HepG2 (cell line): Measurements from ENCODE around the gene FKBP5. TPM values are rescaled to one million over a fixed set of nuclear protein-coding genes. Genes with fewer than 3 reads are reported as not detected.

Experiments
- ATAC-seq: fragments of 200-7000 bp; cut with Tn5 transposase; 3 replicates; pipeline ENCODE4 v1.9.1; 2020; ENCODE audit warnings: mild to moderate bottlenecking, moderate library complexity
- BruUV-seq: library from RNA; stranded (reverse); fragments of 400-500 nt; replicated peaks from 2 replicates; lab custom pipeline; 2021; lab: Mats Ljungman, UMichigan
- CTCF ChIA-PET: fragments of 300-600 bp; formaldehyde crosslinking; extraction: SDS; loops from one replicate; lab custom pipeline; 2021; ENCODE audit warnings: low total read pairs, inconsistent platforms, low intra/inter-chr PET ratio; lab: Yijun Ruan, JAX
- POLR2A ChIA-PET: fragments of 350-600 bp; sonication (Branson Sonifier 250); formaldehyde crosslinking; loops from one replicate; lab custom pipeline; 2020; ENCODE audit warnings: antibody characterized with exemption, inconsistent platforms; lab: Yijun Ruan, JAX
- DNase-seq: peaks from one replicate; pipeline ENCODE4 v3.0.0-alpha.2; 2015; ENCODE audit warnings: low spot score
- FAIRE-seq: peaks from 3 replicates; lab custom pipeline; 2011; peaks lifted over from hg19 to GRCh38; lab: Jason Lieb, UNC
- H2AFZ ChIP-seq: one replicate; pipeline ENCODE4 v1.6.1; 2011; ENCODE audit warnings: low read length, inconsistent platforms
- H3K27ac ChIP-seq: fragments of 300-600 bp; 3 replicates; pipeline ENCODE4 v1.8.0; 2011; ENCODE audit warnings: mixed run types, mild to moderate bottlenecking, mixed read lengths, low read length, inconsistent platforms; ENCODE audit not compliant: insufficient read depth; ENCODE audit errors: extremely low read length
- H3K27me3 ChIP-seq, 2 experiments: fragments of 200-600 bp in 1 of 2; 2 replicates in 1 of 2; 3 replicates in 1 of 2; pipeline versions ENCODE4 v1.6.0 to v1.8.0; 2011; ENCODE audit warnings: low read length in 2 of 2, mild to moderate bottlenecking in 2 of 2, moderate library complexity in 2 of 2, inconsistent platforms in 1 of 2; ENCODE audit not compliant: insufficient read depth in 2 of 2, control insufficient read depth in 1 of 2
- H3K36me3 ChIP-seq, 2 experiments: fragments of 200-600 bp in 1 of 2; replicated peaks in 1 of 2; 2 replicates in 1 of 2; 3 replicates in 1 of 2; pipeline versions ENCODE4 v1.5.1 to v1.8.0; 2011; ENCODE audit warnings: low read length in 2 of 2, inconsistent platforms in 1 of 2; ENCODE audit not compliant: insufficient read depth in 2 of 2, control insufficient read depth in 1 of 2
- H3K4me1 ChIP-seq: 2 replicates; pipeline ENCODE4 v1.5.1; 2012; ENCODE audit warnings: low read length, inconsistent platforms; ENCODE audit not compliant: insufficient read depth
- H3K4me2 ChIP-seq: 2 replicates; pipeline ENCODE4 v1.6.0; 2011; ENCODE audit warnings: low read depth, low read length, inconsistent platforms
- H3K4me3 ChIP-seq, 3 experiments: fragments of 200-600 bp in 1 of 3; sonication (generic), shearing (Covaris generic) in 1 of 3; replicated peaks in 1 of 3; 2 replicates each; pipeline ENCODE4 v1.5.1; 2011 to 2016; ENCODE audit warnings: low read length in 3 of 3, inconsistent platforms in 2 of 3, low read depth in 2 of 3, mild to moderate bottlenecking in 2 of 3, control low read depth in 1 of 3, mixed read lengths in 1 of 3; ENCODE audit not compliant: insufficient read depth in 1 of 3
- H3K79me2 ChIP-seq: one replicate; pipeline ENCODE4 v1.6.1; 2011; ENCODE audit warnings: low read length, inconsistent platforms; ENCODE audit not compliant: insufficient read depth
- H3K9ac ChIP-seq: 2 replicates; pipeline ENCODE4 v1.6.0; 2011; ENCODE audit warnings: mild to moderate bottlenecking, low read depth, low read length, inconsistent platforms; ENCODE audit not compliant: insufficient read depth
- H3K9me3 ChIP-seq: 2 replicates; pipeline ENCODE4 v1.5.1; 2012; ENCODE audit warnings: mild to moderate bottlenecking, low read length
- H4K20me1 ChIP-seq: 2 replicates; pipeline ENCODE4 v1.6.0; 2011; ENCODE audit warnings: inconsistent platforms, mild to moderate bottlenecking, low read length, moderate library complexity; ENCODE audit not compliant: insufficient read depth
- HNRNPH1 ChIP-seq: fragments of 200-400 bp; formaldehyde crosslinking; optimal IDR thresholded peaks from 2 replicates; pipeline ENCODE3; 2017; ENCODE audit warnings: mild to moderate bottlenecking, low read depth, low read length
- JARID2 ChIP-seq: sonication (generic); formaldehyde crosslinking; IDR thresholded peaks from 2 replicates; pipeline ENCODE4 v1.8.1; 2023; ENCODE audit warnings: missing genetic modification reagents, inconsistent platforms; ENCODE audit not compliant: insufficient replicate concordance
- SIN3B ChIP-seq: fragments of 150-350 bp; IDR thresholded peaks from 2 replicates; pipeline ENCODE4 v1.6.1; 2014; ENCODE audit warnings: low read length
- TBP ChIP-seq: sonication (generic); formaldehyde crosslinking; IDR thresholded peaks from 2 replicates; pipeline ENCODE4 v1.5.0; 2020; ENCODE audit warnings: missing genetic modification reagents
- TCF7L2 ChIP-seq: IDR thresholded peaks from 2 replicates; pipeline ENCODE4 v1.6.1; 2011; ENCODE audit warnings: mild to moderate bottlenecking, low read depth, low read length, moderate library complexity
- TEAD3 ChIP-seq: optimal IDR thresholded peaks from 2 replicates; pipeline ENCODE3; 2016; ENCODE audit warnings: borderline replicate concordance
- ZBTB49 ChIP-seq: sonication (generic); formaldehyde crosslinking; IDR thresholded peaks from 2 replicates; pipeline ENCODE4 v1.4.0; 2020; ENCODE audit warnings: missing genetic modification reagents, borderline replicate concordance
- ZNF446 ChIP-seq: sonication (generic); formaldehyde crosslinking; IDR thresholded peaks from 2 replicates; pipeline ENCODE4 v1.5.0; 2020; ENCODE audit warnings: mild to moderate bottlenecking, missing genetic modification reagents
- ZNF589 ChIP-seq: sonication (generic); formaldehyde crosslinking; conservative IDR thresholded peaks from 2 replicates; pipeline ENCODE4 v1.8.0; 2022; ENCODE audit warnings: mild to moderate bottlenecking, moderate library complexity, missing genetic modification reagents
- ZNF670 ChIP-seq: sonication (generic); formaldehyde crosslinking; IDR thresholded peaks from 2 replicates; pipeline ENCODE4 v1.8.0; 2022; ENCODE audit warnings: mild to moderate bottlenecking, missing genetic modification reagents, borderline replicate concordance
- ZNF687 ChIP-seq: sonication (generic); formaldehyde crosslinking; IDR thresholded peaks from 2 replicates; pipeline ENCODE4 v1.5.1; 2020; ENCODE audit warnings: mild to moderate bottlenecking, missing genetic modification reagents, moderate library complexity
- ZNF720 ChIP-seq: sonication (generic); formaldehyde crosslinking; IDR thresholded peaks from 2 replicates; pipeline ENCODE4 v1.4.0; 2020; ENCODE audit warnings: missing genetic modification reagents
- ZSCAN25 ChIP-seq: sonication (generic); formaldehyde crosslinking; IDR thresholded peaks from 2 replicates; pipeline ENCODE4 v1.8.0; 2022; ENCODE audit warnings: mild to moderate bottlenecking, missing genetic modification reagents
- WGBS: methylation state at CpG from one replicate; pipeline ENCODE4 v1.1.6; 2017; ENCODE audit warnings: low lambda C conversion rate; 5-methylcytosine and 5-hydroxymethylcytosine counted together
- in situ Hi-C: cut with HindIII; loops from 2 replicates; pipeline ENCODE4 v1.10.0; 2017; ENCODE audit warnings: low pct_unique_long_range_greater_than_20kb; ENCODE audit not compliant: extremely low pct_ligation_motif_present
- intact Hi-C: fragments of 100-400 bp; cut with micrococcal nuclease; formaldehyde crosslinking; loops from one replicate; pipeline ENCODE4 v1.10.0; 2022; ENCODE audit not compliant: unreplicated experiment
- polyA plus RNA-seq, 8 experiments: library from polyadenylated mRNA; depleted of rRNA in 3 of 8; stranded (reverse) in 7 of 8; unstranded in 1 of 8; fragments of >200 nt; fragmentation: Illumina TruSeq in 4 of 8; extraction: Trizol in 4 of 8; gene quantifications; 2 replicates each; pipeline versions ENCODE4 v1.2.1 to v1.2.3, GENCODE V29; 2011 to 2016; ENCODE audit warnings: low read depth in 4 of 8, missing spikeins in 1 of 8, mixed read lengths in 1 of 8; ENCODE audit not compliant: insufficient read depth in 1 of 8
- total RNA-seq, 5 experiments: library from RNA; depleted of rRNA; stranded (reverse); fragments of >200 nt; fragmentation: Illumina TruSeq; extraction: Trizol; gene quantifications; 2 replicates each; pipeline ENCODE4 v1.2.3, GENCODE V29; 2016; ENCODE audit warnings: low read depth in 1 of 5

Gene FKBP5
- total and polyA plus RNA-seq, 2 of the 13 experiments (the other 11 are each of a cell fraction or from before 2014, with no cell fraction given) = 8.0 to 17.4 TPM

GRCh38 chr6:35719830-35720733 lies 31.4 kb upstream of the FKBP5 start (continued):
- TF ChIP-seq ZNF687 (peak; percentile 39), ZSCAN25 (CRISPR knock-in tag) (0 out of 2 replicates have a peak, but pooled peaks have one; percentile 31), SIN3B (no peak), TBP (no peak), HNRNPH1 (no peak), TCF7L2 (no peak), TEAD3 (CRISPR knock-in tag) (peak; percentile 13)

GRCh38 chr6:35719404-35719829 lies 30.7 kb upstream of the FKBP5 start:
- H3K4me2 ChIP-seq = no peak overlapping the region
- intact Hi-C loops = no loop called here
- POLR2A ChIA-PET = no interaction called here
- no peak for TF ChIP-seq ZNF446 (CRISPR knock-in tag)
- no peak for TF ChIP-seq JARID2 (CRISPR knock-in tag)
- TF ChIP-seq ZBTB49 (CRISPR knock-in tag) = no peak
- TF ChIP-seq ZNF589 (CRISPR knock-in tag) = no peak
- no peak for TF ChIP-seq ZNF720
- TF ChIP-seq ZNF670 (CRISPR knock-in tag) = no peak

More at GRCh38 chr6:35719404-35719829, 30.7 kb upstream of the FKBP5 start:
- no peaks in the 10 kb centered on the region for H3K36me3 ChIP-seq
- BruUV-seq = no TSS peak
- in situ Hi-C loops = no loop called here
- WGBS = 89% methylated on average over 5 of the region's 5 CpGs
- no peak overlapping the region for H3K27ac ChIP-seq
- DNase-seq = no peak
- ATAC-seq = no peak
- H3K9ac ChIP-seq = no peak overlapping the region
- no peaks in the 10 kb centered on the region for H3K79me2 ChIP-seq
- no peaks in the 10 kb centered on the region for H4K20me1 ChIP-seq
- no peak overlapping the region for H3K4me3 ChIP-seq
- CTCF ChIA-PET = no interaction called here
- H3K9me3 ChIP-seq = no peaks in the 10 kb centered on the region
- no peak for FAIRE-seq
- H2AFZ ChIP-seq = no peak overlapping the region
- H3K27me3 ChIP-seq = no peaks in the 10 kb centered on the region
- peaks cover 53% of the 10 kb centered on the region for H3K4me1 ChIP-seq
